Thoracic aorta endothelial cell (primary cell): ENCODE measurements around the gene CCDC150. TPM values are rescaled to one million over a fixed set of nuclear protein-coding genes. Genes with fewer than 3 reads are reported as not detected.

Experiments
- small RNA-seq: library from RNA; depleted of rRNA; stranded (forward); fragments of <200 nt; gene quantifications from one replicate; pipeline ENCODE3, GENCODE V24; 2012
- total RNA-seq: library from RNA; depleted of rRNA; stranded (reverse); fragments of >200 nt; gene quantifications from 2 replicates; pipeline ENCODE4 v1.2.3, GENCODE V29; 2012

Gene CCDC150
- total RNA-seq = 19.7 and 26.3 TPM in 2 replicates

GRCh38 chr2:196639180-196640030 is at the start of gene CCDC150:
Gene CCDC150 (plus strand): TSS chr2:196639715. CDS start chr2:196639767, 52 bp downstream.

DNA sequence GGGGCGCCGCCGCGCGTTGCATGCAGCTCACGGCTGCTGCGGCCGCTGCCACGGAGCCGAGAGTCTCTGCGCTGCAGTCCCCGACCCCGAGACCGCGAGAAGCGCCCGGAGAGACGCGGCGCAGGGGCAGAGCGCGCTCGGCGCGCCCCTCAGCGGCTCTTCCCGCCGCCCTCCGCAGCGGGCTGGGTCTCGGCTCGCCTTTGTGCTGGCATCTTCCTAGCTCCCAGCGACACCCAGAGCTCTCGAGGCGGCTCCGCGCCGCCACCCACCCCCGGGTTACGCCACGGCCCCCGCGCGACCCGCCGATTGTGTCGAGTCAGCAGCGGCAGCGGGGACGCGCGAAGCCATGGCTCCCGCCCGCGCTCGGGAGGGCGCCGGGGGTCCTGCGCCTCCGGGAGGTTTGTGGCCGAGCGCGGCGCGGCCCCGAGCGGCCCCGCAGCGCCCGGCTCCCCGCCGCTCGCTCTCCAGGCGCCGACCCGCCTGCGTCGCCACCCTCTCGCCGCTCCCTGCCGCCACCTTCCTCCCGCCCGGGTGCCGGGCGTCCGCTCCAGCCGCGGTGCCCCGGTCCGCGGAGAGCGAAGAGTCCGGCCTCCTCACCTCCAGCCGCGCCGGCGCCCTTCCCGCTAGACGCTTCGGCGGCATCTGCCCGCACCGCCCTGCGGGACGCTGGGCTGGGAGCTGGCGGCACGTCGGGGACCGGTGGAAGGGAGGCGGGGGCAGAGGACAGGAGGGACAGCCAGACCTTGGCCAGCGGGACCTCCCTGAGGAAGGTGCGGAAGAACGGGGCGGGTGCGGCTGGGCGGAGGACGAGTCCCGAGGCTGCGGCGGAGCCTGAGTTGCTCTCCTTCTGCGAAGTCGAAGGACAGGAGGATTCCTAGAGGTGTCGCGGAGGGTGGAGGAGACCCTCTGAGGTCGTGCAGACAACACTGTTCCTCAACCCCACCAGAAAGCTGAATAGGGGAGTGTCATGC is 46.3 kb upstream of the CCDC150 start, which contains the start of gene HECW2:
TSS of gene HECW2 (minus strand) at position 644 of the 971 bp plus-strand sequence.

Small RNA genes within 50 kb of the gene (small RNA-seq; reads per million reads assigned to genes)
- gene RF00424 = not detected

Other genes starting within 250 kb of the CCDC150 start
- 135 and 141 TPM in 2 replicates for gene HECW2, start 46.2 kb upstream of the CCDC150 start, total RNA-seq
- gene GTF3C3, start 160.0 kb downstream of the CCDC150 start, total RNA-seq = 61.3 and 71.1 TPM in 2 replicates
- 0.22 and 0.40 TPM in 2 replicates for gene C2orf66, start 169.6 kb downstream of the CCDC150 start, total RNA-seq